ENCODE data around the gene PTPRT. TPM values are rescaled to one million over a fixed set of nuclear protein-coding genes. Genes with fewer than 3 reads are reported as not detected.

Gene PTPRT
- total RNA-seq, 1 donor from 2014 or later, result 0.56 TPM

- Mint-ChIP-seq H3K9me3 (peaks cover 2% of the 10 kb centered on the region), H3K27ac (ENCODE audit: unreplicated experiment) (no peak overlapping the region), H3K27me3 (ENCODE audit: low read depth) (peaks cover 3% of the 10 kb centered on the region), H3K4me1 (no peaks in the 10 kb centered on the region), H3K36me3 (ENCODE audit: low read depth) (no peaks in the 10 kb centered on the region), H3K4me3 (no peak overlapping the region)
- no peak for DNase-seq (ENCODE audit: low read depth, low spot score)
- TF ChIP-seq CTCF (conservative IDR thresholded peaks at IDR 0.05), result no peak
Observed at GRCh38 chr20:42572320-42573016, 617.2 kb downstream of the PTPRT start.

GRCh38 chr20:42567409-42567808, 622.3 kb downstream of the PTPRT start:
- peaks cover 2% of the 10 kb centered on the region for H3K9me3 Mint-ChIP-seq
- H3K27ac Mint-ChIP-seq (ENCODE audit: unreplicated experiment), result no peak overlapping the region
- TF ChIP-seq CTCF (conservative IDR thresholded peaks at IDR 0.05), result no peak
- no peak for DNase-seq (ENCODE audit: low read depth, low spot score)
- H3K27me3 Mint-ChIP-seq (ENCODE audit: low read depth), result peaks cover 6% of the 10 kb centered on the region
- no peaks in the 10 kb centered on the region for H3K4me1 Mint-ChIP-seq
- no peak overlapping the region for H3K4me3 Mint-ChIP-seq
- no peaks in the 10 kb centered on the region for H3K36me3 Mint-ChIP-seq (ENCODE audit: low read depth)

- TF ChIP-seq CTCF (conservative IDR thresholded peaks at IDR 0.05), result no peak
- Mint-ChIP-seq H3K9me3 (no peaks in the 10 kb centered on the region), H3K4me3 (no peak overlapping the region), H3K27ac (ENCODE audit: unreplicated experiment) (no peak overlapping the region), H3K36me3 (ENCODE audit: low read depth) (no peaks in the 10 kb centered on the region), H3K27me3 (ENCODE audit: low read depth) (peaks cover 15% of the 10 kb centered on the region), H3K4me1 (no peaks in the 10 kb centered on the region)
- DNase-seq (ENCODE audit: low read depth, low spot score), result no peak
Observed at GRCh38 chr20:42565235-42565995, 624.3 kb downstream of the PTPRT start.

GRCh38 chr20:42559665-42560064, 630.0 kb downstream of the PTPRT start:
- DNase-seq (ENCODE audit: low read depth, low spot score), result no peak
- Mint-ChIP-seq H3K9me3 (no peaks in the 10 kb centered on the region), H3K36me3 (ENCODE audit: low read depth) (no peaks in the 10 kb centered on the region)

GRCh38 chr20:42556575-42556974, 633.1 kb downstream of the PTPRT start:
- H3K4me1 Mint-ChIP-seq, result no peaks in the 10 kb centered on the region
- no peaks in the 10 kb centered on the region for H3K9me3 Mint-ChIP-seq
- H3K36me3 Mint-ChIP-seq (ENCODE audit: low read depth), result no peaks in the 10 kb centered on the region
- no peak for TF ChIP-seq CTCF (conservative IDR thresholded peaks at IDR 0.05)
- no peak overlapping the region for H3K4me3 Mint-ChIP-seq
- peaks cover 58% of the 10 kb centered on the region for H3K27me3 Mint-ChIP-seq (ENCODE audit: low read depth)
- DNase-seq (ENCODE audit: low read depth, low spot score), result no peak
- no peak overlapping the region for H3K27ac Mint-ChIP-seq (ENCODE audit: unreplicated experiment)

More at GRCh38 chr20:42559665-42560064, 630.0 kb downstream of the PTPRT start:
- Mint-ChIP-seq H3K27ac (ENCODE audit: unreplicated experiment) (no peak overlapping the region), H3K27me3 (ENCODE audit: low read depth) (peaks cover 45% of the 10 kb centered on the region), H3K4me3 (no peak overlapping the region), H3K4me1 (no peaks in the 10 kb centered on the region)
- TF ChIP-seq CTCF (conservative IDR thresholded peaks at IDR 0.05), result no peak
